CD4-positive, alpha-beta T cell treated with Interleukin-2 at 100 ng/mL for 4 hours (primary cell): ENCODE data around the gene PFAS.
"Not testable (repeated sequence)": the region's sequence is repeated elsewhere in the genome, so short reads cannot be mapped to it uniquely, and the experiment has no call there.

Experiments used
- DNase-seq: peaks from one replicate; pipeline ENCODE4 v3.0.0-alpha.2; 2020; ENCODE audit warnings: low spot score

The PFAS gene

GRCh38 chr17:8248751-8249607 lies at the start of gene PFAS:
Gene PFAS, plus strand, starts transcription at chr17:8249289. Its CDS starts 4,649 bp downstream, at chr17:8253938.
- peak; percentile 94 for DNase-seq

- no peak for DNase-seq
Observed at GRCh38 chr17:8204761-8205555, 44.1 kb upstream of the PFAS start.

GRCh38 chr17:8206536-8206935 lies 42.6 kb upstream of the PFAS start:
- DNase-seq: no peak

- DNase-seq: peak; percentile 95
Observed at GRCh38 chr17:8209907-8210760, 39.0 kb upstream of the PFAS start, which contains the start of gene AURKB. Gene AURKB, minus strand, starts transcription at chr17:8210575. Its CDS starts 351 bp downstream, at chr17:8210224.

- DNase-seq: no peak
Observed at GRCh38 chr17:8210761-8211458, 38.2 kb upstream of the PFAS start.

GRCh38 chr17:8212312-8213180 lies 36.5 kb upstream of the PFAS start:
- no peak for DNase-seq

- DNase-seq: not testable (repeated sequence)
Observed at GRCh38 chr17:8214000-8214399, 35.1 kb upstream of the PFAS start.

- DNase-seq: peak; percentile 85
Observed at GRCh38 chr17:8220783-8221662, 28.1 kb upstream of the PFAS start.

GRCh38 chr17:8221663-8222379 lies 27.3 kb upstream of the PFAS start:
- peak; percentile 92 for DNase-seq

- DNase-seq: no peak
Observed at GRCh38 chr17:8222380-8222629, 26.8 kb upstream of the PFAS start.

- peak; percentile 85 for DNase-seq
Observed at GRCh38 chr17:8222630-8223355, 26.3 kb upstream of the PFAS start.

GRCh38 chr17:8223356-8224126 lies 25.5 kb upstream of the PFAS start:
- DNase-seq: peak; percentile 45

- DNase-seq: no peak
Observed at GRCh38 chr17:8224891-8225812, 23.9 kb upstream of the PFAS start.

- peak; percentile 59 for DNase-seq
Observed at GRCh38 chr17:8225813-8226535, 23.1 kb upstream of the PFAS start.

- DNase-seq: no peak
Observed at GRCh38 chr17:8226536-8227237, 22.4 kb upstream of the PFAS start.
